ENCODE data around the gene FRAS1. TPM values are rescaled to one million over a fixed set of nuclear protein-coding genes. Genes with fewer than 3 reads are reported as not detected.

FRAS1 gene
- total RNA-seq, 3 donors from 2014 or later, result 4.9 to 7.5 (median 6.6) TPM

DNA sequence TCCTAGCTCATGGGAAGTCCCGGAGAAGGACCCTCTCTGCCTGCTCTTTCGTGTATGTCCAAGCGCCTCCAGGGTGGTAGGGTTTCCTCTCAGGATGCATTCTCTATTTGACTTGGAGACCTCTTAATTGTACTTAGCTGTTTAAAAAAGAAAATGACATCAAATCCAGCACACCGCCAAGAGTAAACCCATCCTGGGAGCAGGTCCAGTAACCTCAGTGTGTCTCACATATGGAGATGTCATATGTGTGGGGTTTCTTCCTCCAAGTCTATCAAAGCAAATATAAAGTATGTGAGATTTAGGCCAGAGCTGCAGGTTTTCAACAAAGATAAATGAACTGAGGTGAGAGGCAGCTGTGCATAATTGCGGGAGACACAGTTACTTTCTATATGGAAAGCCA is 285.0 kb downstream of the FRAS1 start:
- Histone ChIP-seq H3K27me3 (no peaks in the 10 kb centered on the region), H3K4me1 (no peaks in the 10 kb centered on the region), H3K4me3 (no peak overlapping the region), H3K9me3 (no peaks in the 10 kb centered on the region), H3K27ac (no peak overlapping the region), H3K36me3 (no peaks in the 10 kb centered on the region)
- TF ChIP-seq, protein P1, sequence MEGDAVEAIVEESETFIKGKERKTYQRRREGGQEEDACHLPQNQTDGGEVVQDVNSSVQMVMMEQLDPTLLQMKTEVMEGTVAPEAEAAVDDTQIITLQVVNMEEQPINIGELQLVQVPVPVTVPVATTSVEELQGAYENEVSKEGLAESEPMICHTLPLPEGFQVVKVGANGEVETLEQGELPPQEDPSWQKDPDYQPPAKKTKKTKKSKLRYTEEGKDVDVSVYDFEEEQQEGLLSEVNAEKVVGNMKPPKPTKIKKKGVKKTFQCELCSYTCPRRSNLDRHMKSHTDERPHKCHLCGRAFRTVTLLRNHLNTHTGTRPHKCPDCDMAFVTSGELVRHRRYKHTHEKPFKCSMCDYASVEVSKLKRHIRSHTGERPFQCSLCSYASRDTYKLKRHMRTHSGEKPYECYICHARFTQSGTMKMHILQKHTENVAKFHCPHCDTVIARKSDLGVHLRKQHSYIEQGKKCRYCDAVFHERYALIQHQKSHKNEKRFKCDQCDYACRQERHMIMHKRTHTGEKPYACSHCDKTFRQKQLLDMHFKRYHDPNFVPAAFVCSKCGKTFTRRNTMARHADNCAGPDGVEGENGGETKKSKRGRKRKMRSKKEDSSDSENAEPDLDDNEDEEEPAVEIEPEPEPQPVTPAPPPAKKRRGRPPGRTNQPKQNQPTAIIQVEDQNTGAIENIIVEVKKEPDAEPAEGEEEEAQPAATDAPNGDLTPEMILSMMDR (IDR thresholded peaks at IDR 0.05), result no peak
- no peak for TF ChIP-seq POLR2AphosphoS5 (IDR thresholded peaks at IDR 0.05)
- no peak for TF ChIP-seq POLR2A (IDR thresholded peaks at IDR 0.05)
- DNase-seq (ENCODE audit: low spot score in 2 of 2), result no peak
- intact Hi-C loops (cut with DNase I; ENCODE audit: low total_unique reads), result no loop called here

DNA sequence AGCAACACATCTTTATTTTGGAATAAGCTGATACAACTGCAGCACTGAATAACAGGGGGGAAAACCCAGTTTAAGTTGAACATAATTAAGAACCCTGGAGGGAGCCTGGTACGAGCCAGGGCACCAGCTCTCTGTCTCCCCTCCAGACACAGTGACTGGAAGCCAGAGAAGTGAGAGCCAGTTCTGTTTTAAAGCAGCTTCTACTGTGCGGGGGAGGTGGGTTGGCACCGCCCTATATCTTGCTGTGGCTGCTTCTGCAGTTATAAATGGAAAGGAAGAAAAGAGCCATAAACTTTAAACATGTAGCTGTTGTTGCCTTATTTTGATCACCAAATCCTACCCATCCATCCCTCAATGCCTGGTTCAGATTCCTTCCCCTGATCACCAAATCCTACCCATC is 286.6 kb downstream of the FRAS1 start:
- intact Hi-C loops (cut with DNase I; ENCODE audit: low total_unique reads), result no loop called here
- TF ChIP-seq POLR2A (IDR thresholded peaks at IDR 0.05) (no peak), POLR2AphosphoS5 (IDR thresholded peaks at IDR 0.05) (no peak)
- TF ChIP-seq, protein P1 (IDR thresholded peaks at IDR 0.05), result no peak
- no peaks in the 10 kb centered on the region for H3K36me3 ChIP-seq
- no peaks in the 10 kb centered on the region for H3K9me3 ChIP-seq
- no peak for DNase-seq (ENCODE audit: low spot score in 2 of 2)
- no peak overlapping the region for H3K4me3 ChIP-seq
- H3K27me3 ChIP-seq, result no peaks in the 10 kb centered on the region
- no peaks in the 10 kb centered on the region for H3K4me1 ChIP-seq
- no peak overlapping the region for H3K27ac ChIP-seq

DNA sequence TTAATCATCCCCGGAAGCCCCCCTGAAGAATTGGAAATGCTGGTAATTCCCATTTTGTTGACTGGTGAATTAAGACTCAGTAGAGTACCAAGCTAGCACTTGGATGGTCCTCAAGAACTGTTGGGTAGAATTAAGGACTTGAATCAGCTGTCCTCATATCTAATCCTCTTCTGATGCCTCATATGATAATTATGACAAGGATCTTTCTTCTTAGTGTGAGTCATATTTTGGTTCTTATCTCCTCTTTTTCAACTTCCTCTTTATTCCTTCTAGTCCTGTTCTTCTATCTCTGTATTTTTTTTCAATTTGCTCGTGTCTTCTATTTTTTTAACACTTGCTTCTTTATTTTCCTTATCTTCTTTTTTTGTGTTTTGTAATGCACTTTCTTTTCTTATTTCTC is 288.1 kb downstream of the FRAS1 start:
- DNase-seq (ENCODE audit: low spot score in 2 of 2), result no peak

DNA sequence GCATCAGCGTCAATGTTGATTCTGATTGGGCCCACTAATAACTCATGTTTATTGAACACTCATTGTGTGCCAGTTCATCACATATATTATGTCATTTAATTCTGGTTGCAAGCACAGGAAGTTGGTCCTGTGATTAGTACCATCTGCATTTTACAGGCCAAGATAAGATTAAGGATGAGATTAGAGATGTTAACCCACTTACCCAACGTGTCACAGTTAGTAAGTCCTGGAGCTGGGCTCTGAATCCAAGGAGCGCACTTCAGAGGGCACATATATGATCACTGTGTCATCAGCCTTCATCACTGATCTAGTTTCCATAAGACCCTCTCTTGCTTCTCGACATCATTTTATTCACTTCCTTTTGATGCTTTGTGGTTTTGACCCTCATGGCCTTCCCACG is 289.1 kb downstream of the FRAS1 start:
- Histone ChIP-seq H3K9me3 (no peaks in the 10 kb centered on the region), H3K27ac (no peak overlapping the region), H3K36me3 (no peaks in the 10 kb centered on the region), H3K4me1 (no peaks in the 10 kb centered on the region), H3K27me3 (no peaks in the 10 kb centered on the region), H3K4me3 (no peak overlapping the region)
- intact Hi-C loops (cut with DNase I; ENCODE audit: low total_unique reads), result no loop called here
- DNase-seq (ENCODE audit: low spot score in 2 of 2), result no peak
- TF ChIP-seq POLR2A (IDR thresholded peaks at IDR 0.05) (no peak), POLR2AphosphoS5 (IDR thresholded peaks at IDR 0.05) (no peak)
- TF ChIP-seq, protein P1 (IDR thresholded peaks at IDR 0.05), result no peak

More for the DNA sequence above, 288.1 kb downstream of the FRAS1 start:
- H3K4me3 ChIP-seq, result no peak overlapping the region
- H3K9me3 ChIP-seq, result no peaks in the 10 kb centered on the region
- H3K27ac ChIP-seq, result no peak overlapping the region
- H3K27me3 ChIP-seq, result no peaks in the 10 kb centered on the region
- H3K36me3 ChIP-seq, result no peaks in the 10 kb centered on the region
- TF ChIP-seq POLR2A (IDR thresholded peaks at IDR 0.05) (no peak), POLR2AphosphoS5 (IDR thresholded peaks at IDR 0.05) (no peak)
- TF ChIP-seq, protein P1 (IDR thresholded peaks at IDR 0.05), result no peak
- intact Hi-C loops (cut with DNase I; ENCODE audit: low total_unique reads), result no loop called here
- no peaks in the 10 kb centered on the region for H3K4me1 ChIP-seq

DNA sequence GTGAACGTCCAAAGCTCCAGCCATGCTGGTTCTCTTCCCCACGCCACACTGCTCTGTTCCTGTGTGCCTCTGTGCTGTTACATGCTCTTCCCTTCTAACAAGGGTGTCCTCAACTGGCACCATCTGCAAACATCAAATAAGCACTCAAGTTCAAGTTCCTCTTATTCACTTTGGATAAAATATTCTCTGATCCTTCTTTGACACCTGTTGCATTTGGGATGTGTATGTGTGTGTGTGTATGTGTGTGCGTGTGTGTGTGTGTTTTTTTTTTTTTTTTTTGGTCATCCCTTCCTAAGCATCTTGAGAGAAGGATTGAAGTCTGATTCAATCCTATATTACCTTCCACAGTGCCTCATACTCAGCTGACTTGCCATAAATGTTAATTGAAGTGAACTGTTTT is 290.4 kb downstream of the FRAS1 start:
- intact Hi-C loops (cut with DNase I; ENCODE audit: low total_unique reads), result no loop called here
- no peaks in the 10 kb centered on the region for H3K9me3 ChIP-seq
- no peaks in the 10 kb centered on the region for H3K4me1 ChIP-seq
- no peak overlapping the region for H3K4me3 ChIP-seq
- no peak for DNase-seq (ENCODE audit: low spot score in 2 of 2)
- H3K27me3 ChIP-seq, result no peaks in the 10 kb centered on the region
- no peak overlapping the region for H3K27ac ChIP-seq
- TF ChIP-seq POLR2AphosphoS5 (IDR thresholded peaks at IDR 0.05), result no peak
- TF ChIP-seq, protein P1 (IDR thresholded peaks at IDR 0.05), result no peak
- no peak for TF ChIP-seq POLR2A (IDR thresholded peaks at IDR 0.05)
- no peaks in the 10 kb centered on the region for H3K36me3 ChIP-seq

Data from breast epithelium (tissue), 4 donors.